ENCODE measurements around the gene HPCAL1. TPM values are rescaled to one million over a fixed set of nuclear protein-coding genes. Genes with fewer than 3 reads are reported as not detected.

Gene HPCAL1
- total RNA-seq, 1 experiment from 2014 or later = 5.0 TPM

DNA sequence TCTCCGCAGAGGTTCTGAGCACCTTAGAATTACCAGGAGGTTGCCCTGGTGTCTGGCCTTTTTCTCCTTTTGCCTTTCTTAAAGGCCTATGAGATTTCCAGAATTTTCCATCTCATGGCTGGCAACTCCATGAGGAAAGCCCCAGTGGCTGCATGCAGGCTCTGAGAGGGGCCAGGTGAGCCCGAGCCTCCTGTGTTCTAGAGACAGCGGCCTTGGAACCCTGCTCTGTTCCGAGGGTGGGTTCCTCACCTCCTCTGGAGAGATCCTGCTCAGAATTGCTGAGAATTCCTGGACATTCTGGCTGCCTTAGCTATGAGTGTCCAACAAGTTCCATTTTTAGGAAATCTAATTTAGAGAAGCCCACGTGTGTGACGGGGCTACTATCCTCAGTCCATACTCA is 35.7 kb upstream of the HPCAL1 start:
- H3K9me2 ChIP-seq (replicated peaks; ENCODE audit: insufficient read depth, low read length) = no peaks in the 10 kb centered on the region
- no peak for DNase-seq
- no peak overlapping the region for H3K27ac ChIP-seq (ENCODE audit: low read length)
- H4K20me1 ChIP-seq (ENCODE audit: insufficient read depth, low read depth, low read length) = no peaks in the 10 kb centered on the region
- H3K79me2 ChIP-seq (ENCODE audit: low read length) = no peaks in the 10 kb centered on the region
- no peaks in the 10 kb centered on the region for H3K4me1 ChIP-seq (ENCODE audit: low read length)
- H2AFZ ChIP-seq (ENCODE audit: low read length) = no peak overlapping the region
- H3K9ac ChIP-seq (ENCODE audit: low read length) = no peak overlapping the region
- H3K9me3 ChIP-seq (ENCODE audit: low read length) = no peaks in the 10 kb centered on the region
- no peaks in the 10 kb centered on the region for H3K36me3 ChIP-seq (ENCODE audit: insufficient read depth, low read length)
- no peaks in the 10 kb centered on the region for H3K27me3 ChIP-seq (ENCODE audit: low read length)
- H3K4me3 ChIP-seq (ENCODE audit: low read length) = no peak overlapping the region
- no peak overlapping the region for H3K4me2 ChIP-seq (ENCODE audit: low read depth, low read length, poor library complexity, severe bottlenecking)

DNA sequence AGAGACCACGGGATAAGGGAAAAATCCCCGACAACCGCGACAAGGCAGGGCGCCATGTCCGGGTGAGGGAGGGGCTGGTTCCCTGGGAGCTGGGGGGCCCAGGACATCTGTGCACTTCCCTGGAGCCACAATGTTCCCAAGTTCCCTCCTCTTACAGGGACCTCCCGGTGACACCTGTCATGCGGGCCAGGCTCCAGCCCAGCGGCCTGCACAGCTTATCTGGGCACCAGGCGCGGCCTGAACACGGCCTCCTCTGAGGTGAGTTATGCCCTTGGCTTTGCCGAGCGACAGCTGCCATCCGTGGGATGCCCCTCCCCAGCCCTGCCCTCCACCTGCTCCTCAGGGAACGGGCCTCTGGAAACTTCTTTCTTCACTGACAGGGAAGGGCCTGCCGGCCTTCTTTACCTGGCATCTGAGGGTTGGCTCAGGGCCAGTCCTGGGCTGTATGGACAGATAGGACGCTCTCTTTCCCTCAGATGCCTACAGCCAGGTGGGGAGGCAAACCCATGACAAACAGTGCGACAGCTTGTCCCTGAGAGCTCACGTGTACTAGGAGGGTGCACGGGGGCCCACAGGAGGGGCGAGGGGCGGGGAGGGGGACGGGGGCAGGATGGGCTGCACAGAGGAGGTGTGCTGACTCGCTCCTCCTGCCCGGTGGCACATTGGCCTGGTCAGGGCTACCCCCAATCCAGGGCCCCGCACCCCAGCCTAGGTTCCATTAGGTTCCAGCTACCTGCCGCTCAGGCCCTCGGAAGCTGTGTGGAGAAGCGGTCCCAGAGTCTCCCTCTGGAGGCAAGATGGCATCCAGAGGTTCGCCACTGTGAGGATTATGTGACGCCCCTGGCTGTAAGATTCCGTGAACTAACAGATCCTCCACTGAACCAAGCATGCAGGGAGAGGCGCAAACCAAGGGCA is 34.9 kb upstream of the HPCAL1 start:
- H3K27ac ChIP-seq (ENCODE audit: low read length) = no peak overlapping the region
- H3K9me3 ChIP-seq (ENCODE audit: low read length) = no peaks in the 10 kb centered on the region
- no peaks in the 10 kb centered on the region for H3K4me1 ChIP-seq (ENCODE audit: low read length)
- no peak overlapping the region for H3K4me3 ChIP-seq (ENCODE audit: low read length)
- H3K4me2 ChIP-seq (ENCODE audit: low read depth, low read length, poor library complexity, severe bottlenecking) = no peak overlapping the region
- no peaks in the 10 kb centered on the region for H3K36me3 ChIP-seq (ENCODE audit: insufficient read depth, low read length)
- no peak for DNase-seq
- no peak overlapping the region for H3K9ac ChIP-seq (ENCODE audit: low read length)
- no peaks in the 10 kb centered on the region for H3K79me2 ChIP-seq (ENCODE audit: low read length)
- H4K20me1 ChIP-seq (ENCODE audit: insufficient read depth, low read depth, low read length) = no peaks in the 10 kb centered on the region
- no peaks in the 10 kb centered on the region for H3K27me3 ChIP-seq (ENCODE audit: low read length)
- H2AFZ ChIP-seq (ENCODE audit: low read length) = no peak overlapping the region
- no peaks in the 10 kb centered on the region for H3K9me2 ChIP-seq (replicated peaks; ENCODE audit: insufficient read depth, low read length)

DNA sequence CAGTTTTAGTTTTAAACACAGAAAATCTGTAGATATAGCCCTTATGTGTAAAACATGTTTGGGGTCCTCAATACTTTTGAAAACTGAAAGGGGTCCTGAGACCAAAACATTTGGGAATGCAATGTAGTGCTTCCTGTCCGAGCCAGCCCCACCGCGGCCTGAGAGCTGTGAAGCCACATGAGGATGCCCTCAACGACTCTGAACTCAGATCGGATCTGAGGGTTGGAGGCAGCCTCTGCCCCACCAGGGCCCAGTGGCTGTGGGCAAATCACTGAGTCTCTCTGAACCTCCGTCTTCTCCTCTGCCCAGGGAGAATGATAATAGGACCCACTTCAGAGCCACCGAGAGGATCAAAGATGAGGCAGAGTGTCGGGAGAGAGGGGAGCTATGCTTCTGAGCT is 33.4 kb upstream of the HPCAL1 start:
- Histone ChIP-seq H3K4me1 (ENCODE audit: low read length) (no peaks in the 10 kb centered on the region), H2AFZ (ENCODE audit: low read length) (no peak overlapping the region), H3K9me3 (ENCODE audit: low read length) (no peaks in the 10 kb centered on the region), H3K79me2 (ENCODE audit: low read length) (no peaks in the 10 kb centered on the region), H3K9ac (ENCODE audit: low read length) (no peak overlapping the region), H3K4me3 (ENCODE audit: low read length) (no peak overlapping the region), H3K36me3 (ENCODE audit: insufficient read depth, low read length) (no peaks in the 10 kb centered on the region), H3K27ac (ENCODE audit: low read length) (no peak overlapping the region), H3K9me2 (replicated peaks; ENCODE audit: insufficient read depth, low read length) (no peaks in the 10 kb centered on the region), H3K4me2 (ENCODE audit: low read depth, low read length, poor library complexity, severe bottlenecking) (no peak overlapping the region), H3K27me3 (ENCODE audit: low read length) (no peaks in the 10 kb centered on the region), H4K20me1 (ENCODE audit: insufficient read depth, low read depth, low read length) (no peaks in the 10 kb centered on the region)
- no peak for DNase-seq

DNA sequence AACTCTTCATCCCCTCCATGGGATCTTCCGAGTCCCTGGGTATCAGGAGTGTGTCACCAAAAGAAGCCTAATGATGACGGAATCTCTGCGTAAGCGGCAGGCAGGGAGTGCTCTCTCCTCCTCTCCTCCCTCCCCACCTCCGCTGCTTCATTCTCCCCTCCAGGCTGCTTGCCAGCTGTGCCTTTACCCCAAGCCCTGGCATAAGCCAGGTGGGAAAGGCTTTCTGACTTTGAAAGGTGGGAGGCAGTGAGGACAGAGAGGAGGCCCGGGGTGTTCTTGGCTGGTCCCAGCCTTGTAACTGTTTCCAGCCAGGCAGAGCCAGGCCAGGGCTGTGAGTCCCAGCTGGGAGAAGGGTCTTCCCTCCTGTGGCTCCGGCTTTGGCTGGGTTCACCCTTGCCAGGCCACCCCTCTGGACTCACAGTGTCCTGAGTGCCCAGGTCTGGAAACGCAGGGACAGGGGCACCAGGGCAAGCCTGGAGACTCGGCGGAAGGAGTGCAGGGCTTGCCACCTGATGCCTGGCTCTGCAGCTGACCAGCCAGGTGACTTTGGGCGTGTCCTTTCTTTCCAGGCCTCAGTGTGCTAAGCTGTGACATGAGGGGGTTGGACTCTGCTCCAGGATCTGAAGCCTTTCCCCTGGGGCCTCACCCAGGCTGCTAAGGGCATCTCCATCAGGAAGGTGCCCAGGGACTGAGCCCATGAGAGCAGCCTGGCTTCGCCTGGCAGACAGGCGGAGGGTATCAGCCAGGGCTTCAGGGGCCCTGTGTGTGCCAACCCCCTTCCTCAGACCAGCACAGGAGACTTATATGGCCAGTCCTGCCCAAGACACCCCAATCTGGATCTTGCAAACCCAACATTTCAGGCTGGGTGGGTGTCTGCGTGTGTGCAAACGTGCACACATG is 32.7 kb upstream of the HPCAL1 start:
- Histone ChIP-seq H3K9ac (ENCODE audit: low read length) (no peak overlapping the region), H3K9me3 (ENCODE audit: low read length) (no peaks in the 10 kb centered on the region), H3K27ac (ENCODE audit: low read length) (no peak overlapping the region), H3K79me2 (ENCODE audit: low read length) (no peaks in the 10 kb centered on the region), H3K4me1 (ENCODE audit: low read length) (no peaks in the 10 kb centered on the region), H3K4me2 (ENCODE audit: low read depth, low read length, poor library complexity, severe bottlenecking) (no peak overlapping the region), H3K36me3 (ENCODE audit: insufficient read depth, low read length) (no peaks in the 10 kb centered on the region), H4K20me1 (ENCODE audit: insufficient read depth, low read depth, low read length) (no peaks in the 10 kb centered on the region), H3K4me3 (ENCODE audit: low read length) (no peak overlapping the region), H3K27me3 (ENCODE audit: low read length) (no peaks in the 10 kb centered on the region), H2AFZ (ENCODE audit: low read length) (no peak overlapping the region), H3K9me2 (replicated peaks; ENCODE audit: insufficient read depth, low read length) (no peaks in the 10 kb centered on the region)
- no peak for DNase-seq

DNA sequence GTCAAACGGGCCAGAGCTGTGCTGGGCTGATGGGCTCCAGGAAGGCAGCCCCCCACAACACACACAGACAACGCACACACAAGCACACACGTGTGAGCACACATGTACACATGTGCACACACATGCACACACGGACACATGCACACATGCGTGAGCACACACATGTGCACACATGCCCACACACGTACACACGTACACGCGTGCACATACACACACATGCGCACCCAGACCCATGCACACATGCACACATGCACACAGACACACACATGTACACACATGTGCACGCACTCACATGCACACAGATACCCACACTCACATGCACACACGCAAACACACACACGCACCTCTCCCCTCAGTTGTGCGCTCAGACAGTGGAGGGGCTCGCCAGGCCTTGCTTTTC is 31.2 kb upstream of the HPCAL1 start:
- H3K4me1 ChIP-seq (ENCODE audit: low read length) = no peaks in the 10 kb centered on the region
- no peak overlapping the region for H3K4me2 ChIP-seq (ENCODE audit: low read depth, low read length, poor library complexity, severe bottlenecking)
- H3K36me3 ChIP-seq (ENCODE audit: insufficient read depth, low read length) = no peaks in the 10 kb centered on the region
- no peaks in the 10 kb centered on the region for H3K9me2 ChIP-seq (replicated peaks; ENCODE audit: insufficient read depth, low read length)
- DNase-seq = no peak
- no peaks in the 10 kb centered on the region for H3K9me3 ChIP-seq (ENCODE audit: low read length)
- H3K79me2 ChIP-seq (ENCODE audit: low read length) = no peaks in the 10 kb centered on the region
- H3K9ac ChIP-seq (ENCODE audit: low read length) = no peak overlapping the region
- no peak overlapping the region for H3K4me3 ChIP-seq (ENCODE audit: low read length)
- no peak overlapping the region for H2AFZ ChIP-seq (ENCODE audit: low read length)
- H4K20me1 ChIP-seq (ENCODE audit: insufficient read depth, low read depth, low read length) = no peaks in the 10 kb centered on the region
- H3K27ac ChIP-seq (ENCODE audit: low read length) = no peak overlapping the region
- no peaks in the 10 kb centered on the region for H3K27me3 ChIP-seq (ENCODE audit: low read length)

DNA sequence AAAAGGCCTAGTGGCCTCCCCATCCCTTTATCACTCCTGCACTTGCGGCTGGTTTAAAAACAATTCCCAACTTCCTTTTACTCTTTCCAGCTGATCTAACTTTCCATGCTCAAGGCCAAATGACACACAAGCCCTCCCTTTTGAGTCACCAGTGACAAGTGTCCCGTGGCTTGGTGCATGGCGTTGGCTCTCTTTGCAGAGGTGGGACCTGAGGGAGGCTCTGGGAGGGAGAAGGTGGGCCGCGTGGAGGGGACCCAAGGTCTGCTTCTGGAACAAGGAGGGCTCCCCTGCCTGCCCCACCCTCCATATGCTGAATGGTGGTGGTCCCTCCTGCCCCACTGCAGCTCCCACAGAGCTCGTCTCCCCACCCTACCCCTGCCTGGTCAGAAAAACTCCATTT is 30.8 kb upstream of the HPCAL1 start:
- no peaks in the 10 kb centered on the region for H3K27me3 ChIP-seq (ENCODE audit: low read length)
- no peaks in the 10 kb centered on the region for H3K9me2 ChIP-seq (replicated peaks; ENCODE audit: insufficient read depth, low read length)
- DNase-seq = no peak
- no peaks in the 10 kb centered on the region for H3K36me3 ChIP-seq (ENCODE audit: insufficient read depth, low read length)
- no peaks in the 10 kb centered on the region for H3K9me3 ChIP-seq (ENCODE audit: low read length)
- H3K4me2 ChIP-seq (ENCODE audit: low read depth, low read length, poor library complexity, severe bottlenecking) = no peak overlapping the region
- H3K27ac ChIP-seq (ENCODE audit: low read length) = no peak overlapping the region
- H3K4me1 ChIP-seq (ENCODE audit: low read length) = no peaks in the 10 kb centered on the region
- H3K4me3 ChIP-seq (ENCODE audit: low read length) = no peak overlapping the region
- no peaks in the 10 kb centered on the region for H4K20me1 ChIP-seq (ENCODE audit: insufficient read depth, low read depth, low read length)
- no peak overlapping the region for H2AFZ ChIP-seq (ENCODE audit: low read length)
- H3K79me2 ChIP-seq (ENCODE audit: low read length) = no peaks in the 10 kb centered on the region
- H3K9ac ChIP-seq (ENCODE audit: low read length) = no peak overlapping the region

DNA sequence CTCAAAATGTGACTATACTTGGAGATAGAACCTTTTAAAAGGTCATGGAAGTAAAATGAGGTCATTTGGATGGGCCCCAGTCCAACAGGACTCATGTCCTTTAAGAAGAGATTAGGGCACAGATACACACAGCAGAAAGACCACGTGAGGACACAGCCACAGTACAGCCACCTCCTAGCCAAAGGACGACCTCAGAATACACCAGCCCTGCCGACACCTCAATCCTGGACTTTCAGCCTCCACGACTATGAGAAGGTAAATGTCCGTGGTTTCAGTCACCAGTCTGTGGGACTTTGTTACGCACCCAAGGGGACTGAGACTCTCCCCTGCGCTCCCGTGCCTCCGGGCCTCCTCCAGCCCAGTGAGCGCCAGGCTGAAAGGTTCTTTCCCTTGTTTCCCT is 30.2 kb upstream of the HPCAL1 start:
- H3K4me2 ChIP-seq (ENCODE audit: low read depth, low read length, poor library complexity, severe bottlenecking) = no peak overlapping the region
- H3K27me3 ChIP-seq (ENCODE audit: low read length) = no peaks in the 10 kb centered on the region
- H3K27ac ChIP-seq (ENCODE audit: low read length) = no peak overlapping the region
- H3K9me2 ChIP-seq (replicated peaks; ENCODE audit: insufficient read depth, low read length) = no peaks in the 10 kb centered on the region
- H4K20me1 ChIP-seq (ENCODE audit: insufficient read depth, low read depth, low read length) = no peaks in the 10 kb centered on the region
- H3K79me2 ChIP-seq (ENCODE audit: low read length) = no peaks in the 10 kb centered on the region
- no peak overlapping the region for H2AFZ ChIP-seq (ENCODE audit: low read length)
- no peaks in the 10 kb centered on the region for H3K4me1 ChIP-seq (ENCODE audit: low read length)
- H3K4me3 ChIP-seq (ENCODE audit: low read length) = no peak overlapping the region
- no peak overlapping the region for H3K9ac ChIP-seq (ENCODE audit: low read length)
- H3K36me3 ChIP-seq (ENCODE audit: insufficient read depth, low read length) = no peaks in the 10 kb centered on the region
- H3K9me3 ChIP-seq (ENCODE audit: low read length) = no peaks in the 10 kb centered on the region
- no peak for DNase-seq
